H1 (cell line): ENCODE data around the gene SPRR1A. TPM values are rescaled to one million over a fixed set of nuclear protein-coding genes. Genes with fewer than 3 reads are reported as not detected.

Experiments used
- GABPA ChIP-seq: IDR thresholded peaks from 2 replicates; pipeline ENCODE4 v1.6.1; 2011; ENCODE audit warnings: mild to moderate bottlenecking, low read length, moderate library complexity, borderline replicate concordance; ENCODE audit not compliant: insufficient read depth
- KDM1A ChIP-seq: fragments of 200-600, 300-600 bp; sonication (generic); IDR thresholded peaks from 2 replicates; pipeline ENCODE4 v1.7.1; 2016; ENCODE audit warnings: mild to moderate bottlenecking, low read length, borderline replicate concordance
- KDM5A ChIP-seq: fragments of 200-600 bp; IDR thresholded peaks from 2 replicates; pipeline ENCODE4 v1.7.1; 2012; ENCODE audit warnings: mild to moderate bottlenecking, low read length, inconsistent platforms, mixed read lengths
- RAD21 ChIP-seq, 2 experiments: IDR thresholded peaks in 1 of 2; conservative IDR thresholded peaks in 1 of 2; 2 replicates each; pipeline ENCODE4 v1.6.1; 2011; ENCODE audit warnings: low read depth in 2 of 2, low read length in 2 of 2, improper control_type of control experiment in 1 of 2, inconsistent platforms in 1 of 2, mild to moderate bottlenecking in 1 of 2, moderate library complexity in 1 of 2
- RBBP5 ChIP-seq: IDR thresholded peaks from 2 replicates; pipeline ENCODE4 v1.7.1; 2012; ENCODE audit warnings: low read depth, mild to moderate bottlenecking, inconsistent platforms, low read length, moderate library complexity, borderline replicate concordance
- SAP30 ChIP-seq: fragments of 300-600 bp; sonication (generic); IDR thresholded peaks from 2 replicates; pipeline ENCODE4 v1.7.1; 2012; ENCODE audit warnings: low read length, moderate library complexity, mild to moderate bottlenecking, inconsistent platforms; ENCODE audit not compliant: insufficient read depth, insufficient replicate concordance
- polyA plus RNA-seq, 7 experiments: library from polyadenylated mRNA; depleted of rRNA in 3 of 7; stranded (reverse) in 5 of 7; unstranded in 2 of 7; fragments of >200 nt in 5 of 7; fragments of 200-250 nt in 2 of 7; gene quantifications; 1 replicate in 5 of 7; 2 replicates in 1 of 7; 4 replicates in 1 of 7; pipeline versions ENCODE4 v1.2.1 to v1.2.3, GENCODE V29; 2011 to 2013; ENCODE audit warnings: missing spikeins in 2 of 7, mixed read lengths in 2 of 7
- total RNA-seq: library from RNA; stranded (reverse); fragmentation: NEBNext Ultra II Directional; extraction: Animal tissue kit (Norgen Biotek cat#: 25700); gene quantifications from 2 replicates; pipeline ENCODE4 v1.2.1, GENCODE V29; 2021
- TF ChIP-seq, protein P1 (sequence below): fragments of 300-600 bp; sonication (generic); IDR thresholded peaks from 2 replicates; pipeline ENCODE4 v1.7.1; 2012; ENCODE audit warnings: low read length, moderate library complexity, mild to moderate bottlenecking, inconsistent platforms; ENCODE audit not compliant: insufficient replicate concordance

SPRR1A gene
- total and polyA plus RNA-seq, 2 of the 8 experiments (the other 6 are each of a cell fraction or from before 2014, with no cell fraction given), result not detected

- TF ChIP-seq KDM5A (no peak), KDM1A (no peak), GABPA (no peak), RBBP5 (no peak), SAP30 (no peak), RAD21 (IDR thresholded peaks at IDR 0.05 in 1 of 2, conservative IDR thresholded peaks at IDR 0.05 in 1 of 2; ENCODE audit: low read depth in 2 of 2, low read length in 2 of 2) (no peak)
- TF ChIP-seq, protein P1, sequence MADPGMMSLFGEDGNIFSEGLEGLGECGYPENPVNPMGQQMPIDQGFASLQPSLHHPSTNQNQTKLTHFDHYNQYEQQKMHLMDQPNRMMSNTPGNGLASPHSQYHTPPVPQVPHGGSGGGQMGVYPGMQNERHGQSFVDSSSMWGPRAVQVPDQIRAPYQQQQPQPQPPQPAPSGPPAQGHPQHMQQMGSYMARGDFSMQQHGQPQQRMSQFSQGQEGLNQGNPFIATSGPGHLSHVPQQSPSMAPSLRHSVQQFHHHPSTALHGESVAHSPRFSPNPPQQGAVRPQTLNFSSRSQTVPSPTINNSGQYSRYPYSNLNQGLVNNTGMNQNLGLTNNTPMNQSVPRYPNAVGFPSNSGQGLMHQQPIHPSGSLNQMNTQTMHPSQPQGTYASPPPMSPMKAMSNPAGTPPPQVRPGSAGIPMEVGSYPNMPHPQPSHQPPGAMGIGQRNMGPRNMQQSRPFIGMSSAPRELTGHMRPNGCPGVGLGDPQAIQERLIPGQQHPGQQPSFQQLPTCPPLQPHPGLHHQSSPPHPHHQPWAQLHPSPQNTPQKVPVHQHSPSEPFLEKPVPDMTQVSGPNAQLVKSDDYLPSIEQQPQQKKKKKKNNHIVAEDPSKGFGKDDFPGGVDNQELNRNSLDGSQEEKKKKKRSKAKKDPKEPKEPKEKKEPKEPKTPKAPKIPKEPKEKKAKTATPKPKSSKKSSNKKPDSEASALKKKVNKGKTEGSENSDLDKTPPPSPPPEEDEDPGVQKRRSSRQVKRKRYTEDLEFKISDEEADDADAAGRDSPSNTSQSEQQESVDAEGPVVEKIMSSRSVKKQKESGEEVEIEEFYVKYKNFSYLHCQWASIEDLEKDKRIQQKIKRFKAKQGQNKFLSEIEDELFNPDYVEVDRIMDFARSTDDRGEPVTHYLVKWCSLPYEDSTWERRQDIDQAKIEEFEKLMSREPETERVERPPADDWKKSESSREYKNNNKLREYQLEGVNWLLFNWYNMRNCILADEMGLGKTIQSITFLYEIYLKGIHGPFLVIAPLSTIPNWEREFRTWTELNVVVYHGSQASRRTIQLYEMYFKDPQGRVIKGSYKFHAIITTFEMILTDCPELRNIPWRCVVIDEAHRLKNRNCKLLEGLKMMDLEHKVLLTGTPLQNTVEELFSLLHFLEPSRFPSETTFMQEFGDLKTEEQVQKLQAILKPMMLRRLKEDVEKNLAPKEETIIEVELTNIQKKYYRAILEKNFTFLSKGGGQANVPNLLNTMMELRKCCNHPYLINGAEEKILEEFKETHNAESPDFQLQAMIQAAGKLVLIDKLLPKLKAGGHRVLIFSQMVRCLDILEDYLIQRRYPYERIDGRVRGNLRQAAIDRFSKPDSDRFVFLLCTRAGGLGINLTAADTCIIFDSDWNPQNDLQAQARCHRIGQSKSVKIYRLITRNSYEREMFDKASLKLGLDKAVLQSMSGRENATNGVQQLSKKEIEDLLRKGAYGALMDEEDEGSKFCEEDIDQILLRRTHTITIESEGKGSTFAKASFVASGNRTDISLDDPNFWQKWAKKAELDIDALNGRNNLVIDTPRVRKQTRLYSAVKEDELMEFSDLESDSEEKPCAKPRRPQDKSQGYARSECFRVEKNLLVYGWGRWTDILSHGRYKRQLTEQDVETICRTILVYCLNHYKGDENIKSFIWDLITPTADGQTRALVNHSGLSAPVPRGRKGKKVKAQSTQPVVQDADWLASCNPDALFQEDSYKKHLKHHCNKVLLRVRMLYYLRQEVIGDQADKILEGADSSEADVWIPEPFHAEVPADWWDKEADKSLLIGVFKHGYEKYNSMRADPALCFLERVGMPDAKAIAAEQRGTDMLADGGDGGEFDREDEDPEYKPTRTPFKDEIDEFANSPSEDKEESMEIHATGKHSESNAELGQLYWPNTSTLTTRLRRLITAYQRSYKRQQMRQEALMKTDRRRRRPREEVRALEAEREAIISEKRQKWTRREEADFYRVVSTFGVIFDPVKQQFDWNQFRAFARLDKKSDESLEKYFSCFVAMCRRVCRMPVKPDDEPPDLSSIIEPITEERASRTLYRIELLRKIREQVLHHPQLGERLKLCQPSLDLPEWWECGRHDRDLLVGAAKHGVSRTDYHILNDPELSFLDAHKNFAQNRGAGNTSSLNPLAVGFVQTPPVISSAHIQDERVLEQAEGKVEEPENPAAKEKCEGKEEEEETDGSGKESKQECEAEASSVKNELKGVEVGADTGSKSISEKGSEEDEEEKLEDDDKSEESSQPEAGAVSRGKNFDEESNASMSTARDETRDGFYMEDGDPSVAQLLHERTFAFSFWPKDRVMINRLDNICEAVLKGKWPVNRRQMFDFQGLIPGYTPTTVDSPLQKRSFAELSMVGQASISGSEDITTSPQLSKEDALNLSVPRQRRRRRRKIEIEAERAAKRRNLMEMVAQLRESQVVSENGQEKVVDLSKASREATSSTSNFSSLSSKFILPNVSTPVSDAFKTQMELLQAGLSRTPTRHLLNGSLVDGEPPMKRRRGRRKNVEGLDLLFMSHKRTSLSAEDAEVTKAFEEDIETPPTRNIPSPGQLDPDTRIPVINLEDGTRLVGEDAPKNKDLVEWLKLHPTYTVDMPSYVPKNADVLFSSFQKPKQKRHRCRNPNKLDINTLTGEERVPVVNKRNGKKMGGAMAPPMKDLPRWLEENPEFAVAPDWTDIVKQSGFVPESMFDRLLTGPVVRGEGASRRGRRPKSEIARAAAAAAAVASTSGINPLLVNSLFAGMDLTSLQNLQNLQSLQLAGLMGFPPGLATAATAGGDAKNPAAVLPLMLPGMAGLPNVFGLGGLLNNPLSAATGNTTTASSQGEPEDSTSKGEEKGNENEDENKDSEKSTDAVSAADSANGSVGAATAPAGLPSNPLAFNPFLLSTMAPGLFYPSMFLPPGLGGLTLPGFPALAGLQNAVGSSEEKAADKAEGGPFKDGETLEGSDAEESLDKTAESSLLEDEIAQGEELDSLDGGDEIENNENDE, result no peak
- TF ChIP-seq, all 59 proteins: peak for 0
Observed at GRCh38 chr1:152982076-152982475, 1.8 kb upstream of the SPRR1A start (continued).
